Trophoblast cell (in vitro differentiated cells and primary cell): Measurements from ENCODE around the gene SLX4IP.
A peak's percentile ranks its signal among the peaks of the same experiment; 100 is the strongest.

Experiments
- DNase-seq, 2 donors: peaks; one replicate each; pipeline ENCODE4 v3.0.0-alpha.2; 2016
- H2AFZ ChIP-seq: 2 replicates; pipeline ENCODE4 v1.6.1; 2013; ENCODE audit warnings: low read length, moderate library complexity, mild to moderate bottlenecking; ENCODE audit not compliant: insufficient read depth, poor library complexity
- H2AK5ac ChIP-seq: 2 replicates; pipeline ENCODE4 v1.6.1; 2013; ENCODE audit warnings: mild to moderate bottlenecking, low read length
- H2BK120ac ChIP-seq: 2 replicates; pipeline ENCODE4 v1.6.1; 2013; ENCODE audit warnings: low read length, mild to moderate bottlenecking, moderate library complexity; ENCODE audit not compliant: insufficient read depth, poor library complexity
- H2BK12ac ChIP-seq: 2 replicates; pipeline ENCODE4 v1.6.1; 2013; ENCODE audit warnings: mild to moderate bottlenecking, low read length, moderate library complexity
- H2BK5ac ChIP-seq: 2 replicates; pipeline ENCODE4 v1.6.1; 2013; ENCODE audit warnings: low read length, low read depth, moderate library complexity, mild to moderate bottlenecking; ENCODE audit not compliant: poor library complexity
- H3K14ac ChIP-seq: 2 replicates; pipeline ENCODE4 v1.6.1; 2013; ENCODE audit warnings: mild to moderate bottlenecking, low read length
- H3K18ac ChIP-seq: 2 replicates; pipeline ENCODE4 v1.6.1; 2013; ENCODE audit warnings: mild to moderate bottlenecking, low read length
- H3K23ac ChIP-seq: 2 replicates; pipeline ENCODE4 v1.6.1; 2013; ENCODE audit warnings: low read length
- H3K27ac ChIP-seq: 2 replicates; pipeline ENCODE4 v1.5.1; 2013; ENCODE audit warnings: low read depth, mild to moderate bottlenecking, inconsistent platforms, low read length, moderate library complexity
- H3K27me3 ChIP-seq: 2 replicates; pipeline ENCODE4 v1.6.1; 2013; ENCODE audit warnings: inconsistent platforms, mild to moderate bottlenecking, low read length, moderate library complexity; ENCODE audit not compliant: insufficient read depth
- H3K36me3 ChIP-seq, 2 experiments: 1 replicate in 1 of 2; 2 replicates in 1 of 2; pipeline ENCODE4 v1.6.1; 2013; ENCODE audit warnings: low read length in 2 of 2, mild to moderate bottlenecking in 2 of 2, moderate library complexity in 1 of 2; ENCODE audit not compliant: insufficient read depth in 2 of 2, control insufficient read depth in 1 of 2
- H3K4ac ChIP-seq: 2 replicates; pipeline ENCODE4 v1.6.1; 2013; ENCODE audit warnings: low read depth, mild to moderate bottlenecking, low read length, moderate library complexity
- H3K4me1 ChIP-seq, 2 experiments: 1 replicate in 1 of 2; 2 replicates in 1 of 2; pipeline ENCODE4 v1.6.1; 2013; ENCODE audit warnings: low read length in 2 of 2, mild to moderate bottlenecking in 2 of 2, moderate library complexity in 1 of 2; ENCODE audit not compliant: insufficient read depth in 2 of 2, control insufficient read depth in 1 of 2
- H3K4me2 ChIP-seq: 2 replicates; pipeline ENCODE4 v1.6.1; 2013; ENCODE audit warnings: inconsistent platforms, mild to moderate bottlenecking, low read length, moderate library complexity
- H3K4me3 ChIP-seq: 2 replicates; pipeline ENCODE4 v1.5.1; 2013; ENCODE audit warnings: mild to moderate bottlenecking, low read depth, low read length, inconsistent platforms
- H3K79me1 ChIP-seq: one replicate; pipeline ENCODE4 v1.6.1; 2013; ENCODE audit warnings: low read length
- H3K79me2 ChIP-seq: 2 replicates; pipeline ENCODE4 v1.6.1; 2013; ENCODE audit warnings: low read length, mild to moderate bottlenecking; ENCODE audit not compliant: control insufficient read depth, insufficient read depth, poor library complexity
- H3K9ac ChIP-seq: 2 replicates; pipeline ENCODE4 v1.6.1; 2013; ENCODE audit warnings: mild to moderate bottlenecking, low read length
- H3K9me3 ChIP-seq: 2 replicates; pipeline ENCODE4 v1.6.1; 2013; ENCODE audit warnings: low read depth, mild to moderate bottlenecking, control low read depth, inconsistent platforms, low read length; ENCODE audit not compliant: insufficient read depth
- H4K12ac ChIP-seq: 2 replicates; pipeline ENCODE4 v1.6.1; 2013; ENCODE audit warnings: low read depth, mild to moderate bottlenecking, low read length, moderate library complexity
- H4K8ac ChIP-seq: 2 replicates; pipeline ENCODE4 v1.6.1; 2013; ENCODE audit warnings: low read depth, mild to moderate bottlenecking, low read length, moderate library complexity
- H4K91ac ChIP-seq: one replicate; pipeline ENCODE4 v1.6.1; 2013; ENCODE audit warnings: low read depth, mild to moderate bottlenecking, low read length, moderate library complexity
- WGBS: extraction: QIAGEN DNeasy Blood & Tissue Kit; methylation state at CpG from one replicate; pipeline ENCODE4 v1.1.7; 2013; ENCODE audit warnings: missing lambda C conversion rate; ENCODE audit not compliant: insufficient read length, insufficient coverage; ENCODE audit errors: extremely low coverage; 5-methylcytosine and 5-hydroxymethylcytosine counted together

Gene SLX4IP

GRCh38 chr20:10511170-10511508, 76.0 kb downstream of the SLX4IP start:
- Histone ChIP-seq H3K4ac (peak overlapping the region; percentile 9), H3K79me2 (no peaks in the 10 kb centered on the region), H3K14ac (peak overlapping the region; percentile 38), H3K4me1 (peaks cover 8 to 15% of the 10 kb centered on the region in 2 experiments), H3K27me3 (no peaks in the 10 kb centered on the region), H3K79me1 (peaks cover 12% of the 10 kb centered on the region), H4K12ac (no peak overlapping the region), H3K4me3 (no peak overlapping the region), H2BK12ac (peak overlapping the region; percentile 80), H3K27ac (peak overlapping the region; percentile 60), H3K23ac (no peak overlapping the region), H4K8ac (peak overlapping the region; percentile 21), H3K18ac (peak overlapping the region; percentile 31), H2BK120ac (peak overlapping the region; percentile 81), H3K4me2 (peak overlapping the region; percentile 30), H4K91ac (peak overlapping the region; percentile 59), H3K9me3 (no peaks in the 10 kb centered on the region), H2AFZ (no peak overlapping the region), H3K9ac (no peak overlapping the region), H3K36me3 (no peaks in the 10 kb centered on the region), H2AK5ac (no peak overlapping the region), H2BK5ac (peak overlapping the region; percentile 55)
- DNase-seq = no peak
- no CpG with 5 or more reads among the region's 3 CpGs for WGBS

DNA sequence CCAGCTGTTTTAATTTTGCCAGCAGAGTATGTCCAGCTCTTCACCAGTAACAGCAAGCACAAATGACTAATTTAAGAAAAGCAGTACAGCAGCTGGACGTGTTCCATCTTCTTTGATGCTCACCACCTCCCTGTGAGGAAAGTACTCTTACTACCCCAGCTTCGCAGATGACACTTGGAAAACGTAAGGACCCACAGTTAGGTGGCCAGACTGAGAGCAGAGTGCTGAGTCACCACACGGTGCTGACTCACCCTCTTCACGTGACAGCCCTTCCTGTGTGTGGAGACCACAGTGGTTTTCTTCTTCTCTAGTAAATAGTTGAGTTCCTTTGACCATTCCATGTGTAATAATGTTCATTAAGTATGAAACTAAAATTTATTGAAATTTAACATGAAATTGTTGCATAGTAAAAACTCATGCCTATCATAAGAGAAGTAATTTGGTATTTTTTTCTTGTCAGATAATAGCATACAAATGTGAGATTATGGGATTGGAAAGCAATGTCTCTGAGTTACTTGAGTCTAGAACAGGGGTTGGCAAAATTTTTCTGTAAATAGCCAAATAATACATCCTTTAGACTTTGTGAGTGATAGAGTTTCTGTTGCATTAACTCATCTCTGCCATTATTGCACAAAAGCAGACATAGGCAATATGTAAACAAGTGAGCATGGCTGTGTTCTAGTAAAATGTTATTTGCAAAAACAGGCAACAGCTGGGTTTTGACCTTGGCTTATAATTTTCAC, 76.6 kb downstream of the SLX4IP start:
- Histone ChIP-seq H3K79me2 (no peaks in the 10 kb centered on the region), H2AK5ac (no peak overlapping the region), H2BK120ac (peak overlapping the region; percentile 81), H4K8ac (no peak overlapping the region), H3K36me3 (no peaks in the 10 kb centered on the region), H3K18ac (no peak overlapping the region), H2BK5ac (peak overlapping the region; percentile 55), H3K4me3 (no peak overlapping the region), H4K91ac (peak overlapping the region; percentile 59), H3K79me1 (peaks cover 12% of the 10 kb centered on the region), H3K27ac (peak overlapping the region; percentile 60), H3K14ac (peak overlapping the region; percentile 38), H3K9ac (no peak overlapping the region), H3K4me2 (peak overlapping the region; percentile 30), H2BK12ac (peak overlapping the region; percentile 80), H2AFZ (no peak overlapping the region), H4K12ac (no peak overlapping the region), H3K9me3 (no peaks in the 10 kb centered on the region), H3K4ac (no peak overlapping the region), H3K4me1 (peaks cover 8 to 15% of the 10 kb centered on the region in 2 experiments), H3K27me3 (no peaks in the 10 kb centered on the region), H3K23ac (no peak overlapping the region)
- DNase-seq = peak; percentile 76 to 81
- no CpG with 5 or more reads among the region's 5 CpGs for WGBS

DNA sequence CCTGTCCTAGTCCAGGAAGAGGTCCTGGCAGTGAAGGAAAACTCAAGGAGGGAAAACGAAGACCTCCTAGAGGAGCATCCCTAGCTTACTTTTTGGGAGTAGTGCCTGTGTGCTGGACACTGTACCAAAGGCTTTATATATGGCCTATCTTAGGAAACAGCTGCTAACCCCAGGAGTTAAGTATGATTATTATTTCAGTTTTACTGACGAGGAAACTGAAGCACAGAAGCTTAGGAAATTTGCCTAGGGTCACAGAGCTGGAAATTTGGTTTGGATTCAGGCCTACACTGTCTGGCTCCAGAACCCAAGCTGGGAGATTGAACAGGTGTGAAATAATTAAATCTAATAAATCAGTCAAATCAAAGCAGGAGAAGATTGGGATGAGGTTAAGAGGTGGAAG, 78.0 kb downstream of the SLX4IP start:
- Histone ChIP-seq H3K27me3 (no peaks in the 10 kb centered on the region), H3K9me3 (no peaks in the 10 kb centered on the region), H3K4me2 (no peak overlapping the region), H3K4ac (no peak overlapping the region), H3K18ac (no peak overlapping the region), H3K79me2 (no peaks in the 10 kb centered on the region), H2AFZ (no peak overlapping the region), H3K27ac (no peak overlapping the region), H2BK120ac (no peak overlapping the region), H3K4me3 (no peak overlapping the region), H3K14ac (no peak overlapping the region), H3K9ac (no peak overlapping the region), H3K23ac (no peak overlapping the region), H2BK12ac (no peak overlapping the region), H4K12ac (no peak overlapping the region), H3K36me3 (no peaks in the 10 kb centered on the region), H2BK5ac (no peak overlapping the region), H2AK5ac (no peak overlapping the region), H3K79me1 (peaks cover 11% of the 10 kb centered on the region), H3K4me1 (peaks cover 7 to 13% of the 10 kb centered on the region in 2 experiments), H4K91ac (no peak overlapping the region), H4K8ac (no peak overlapping the region)
- no CpG with 5 or more reads among the region's 2 CpGs for WGBS
- DNase-seq = no peak

DNA sequence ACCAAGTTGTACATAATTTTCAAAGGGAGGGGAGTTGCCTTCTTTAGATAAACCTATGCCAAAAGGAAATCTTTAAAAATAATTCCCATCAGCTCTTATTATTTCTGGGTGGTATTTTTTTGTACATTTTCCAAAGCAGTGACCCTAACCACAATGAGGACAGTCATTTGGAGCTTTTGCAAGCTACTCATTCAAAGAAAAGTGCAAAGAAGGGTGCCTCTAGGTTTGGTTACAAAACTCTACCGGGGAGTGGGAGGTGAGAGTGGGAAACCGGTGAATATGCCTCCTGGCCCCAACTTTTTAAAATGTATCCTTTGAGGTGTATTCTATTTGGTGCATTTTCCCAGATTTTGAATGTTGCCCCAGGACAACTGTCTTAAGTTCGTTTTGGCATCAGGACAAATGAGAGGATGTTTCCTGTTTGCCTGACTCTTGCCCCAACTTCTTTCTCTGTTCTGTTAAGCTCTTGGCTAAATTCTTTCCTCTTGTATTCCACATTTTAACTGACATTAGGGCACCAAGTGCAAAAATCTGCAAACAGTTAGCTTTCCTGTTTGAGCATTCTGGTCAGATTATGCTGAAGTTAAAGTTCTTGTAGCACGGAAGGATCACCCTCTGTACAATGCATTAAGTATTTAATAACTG, 78.9 kb downstream of the SLX4IP start:
- Histone ChIP-seq H2BK120ac (no peak overlapping the region), H3K23ac (no peak overlapping the region), H2BK5ac (no peak overlapping the region), H3K4me1 (peaks cover 6% of the 10 kb centered on the region in 2 experiments), H3K36me3 (no peaks in the 10 kb centered on the region), H2BK12ac (no peak overlapping the region), H3K27me3 (no peaks in the 10 kb centered on the region), H3K9ac (no peak overlapping the region), H3K4me3 (no peak overlapping the region), H2AFZ (no peak overlapping the region), H3K9me3 (no peaks in the 10 kb centered on the region), H3K14ac (no peak overlapping the region), H3K4ac (no peak overlapping the region), H4K8ac (no peak overlapping the region), H3K79me2 (no peaks in the 10 kb centered on the region), H3K18ac (no peak overlapping the region), H3K27ac (no peak overlapping the region), H4K91ac (no peak overlapping the region), H3K4me2 (no peak overlapping the region), H4K12ac (no peak overlapping the region), H2AK5ac (no peak overlapping the region), H3K79me1 (peaks cover 9% of the 10 kb centered on the region)
- no CpG with 5 or more reads among the region's 4 CpGs for WGBS
- DNase-seq = no peak
